ENCODE data around the gene COL6A1.
"Not testable (repeated sequence)": the region's sequence is repeated elsewhere in the genome, so short reads cannot be mapped to it uniquely, and the experiment has no call there.

Gene COL6A1

DNA sequence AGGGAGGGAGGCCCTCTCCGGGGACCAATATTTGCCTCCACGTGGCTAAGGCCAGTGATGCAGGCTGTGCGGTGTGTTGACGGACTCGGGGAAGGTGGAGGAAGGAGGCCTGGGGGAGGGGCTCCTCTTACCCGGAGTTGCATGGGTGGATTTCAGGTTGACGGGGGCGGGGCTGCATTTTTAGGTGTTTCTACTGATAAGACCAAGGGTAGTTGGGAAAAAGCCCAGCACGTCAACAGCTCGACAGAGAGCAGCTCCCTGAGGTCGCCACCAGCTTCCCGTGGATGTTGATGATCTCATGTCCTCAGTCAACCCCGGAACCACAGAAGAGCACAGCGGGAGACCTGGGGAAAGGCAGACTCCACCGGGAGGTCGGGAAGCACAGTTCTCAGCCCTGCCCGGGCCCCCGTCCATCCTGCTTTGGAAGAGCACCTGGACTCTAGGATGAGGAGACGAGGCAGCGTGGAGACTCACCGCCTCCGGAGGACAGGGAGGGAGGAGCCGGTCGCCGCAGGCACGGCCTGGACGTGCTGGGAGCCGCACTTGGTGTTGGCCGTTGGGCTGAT is 32.9 kb upstream of the COL6A1 start:
- Histone ChIP-seq H3K36me3 (ENCODE audit: insufficient read depth, low read length) (no peaks in the 10 kb centered on the region), H3K4me2 (ENCODE audit: low read length) (no peak overlapping the region), H3K9me3 (replicated peaks; ENCODE audit: low read length) (no peaks in the 10 kb centered on the region), H3K4me1 (ENCODE audit: control insufficient read depth, insufficient read depth, low read length) (peaks cover 26% of the 10 kb centered on the region), H3K4me3 (ENCODE audit: low read length) (no peak overlapping the region), H3K9ac (ENCODE audit: low read depth, low read length) (no peak overlapping the region), H3K27me3 (ENCODE audit: control insufficient read depth, insufficient read depth, low read length) (peaks cover 36% of the 10 kb centered on the region)

- H3K9ac ChIP-seq (ENCODE audit: low read depth, low read length) = no peak overlapping the region
- H3K36me3 ChIP-seq (ENCODE audit: insufficient read depth, low read length) = no peaks in the 10 kb centered on the region
- H3K4me3 ChIP-seq (ENCODE audit: low read length) = peak overlapping the region; percentile 56
These were observed 31.4 kb upstream of the COL6A1 start for GRCh38 chr21:45949928-45950739.

GRCh38 chr21:45950740-45951515 is 30.6 kb upstream of the COL6A1 start:
- Histone ChIP-seq H3K4me3 (ENCODE audit: low read length) (peak overlapping the region; percentile 56), H3K4me1 (ENCODE audit: control insufficient read depth, insufficient read depth, low read length) (peaks cover 34% of the 10 kb centered on the region), H3K9ac (ENCODE audit: low read depth, low read length) (peak overlapping the region; percentile 31), H3K27me3 (ENCODE audit: control insufficient read depth, insufficient read depth, low read length) (peaks cover 36% of the 10 kb centered on the region), H3K4me2 (ENCODE audit: low read length) (peak overlapping the region; percentile 76), H3K36me3 (ENCODE audit: insufficient read depth, low read length) (no peaks in the 10 kb centered on the region), H3K9me3 (replicated peaks; ENCODE audit: low read length) (no peaks in the 10 kb centered on the region)

More at GRCh38 chr21:45949928-45950739, 31.4 kb upstream of the COL6A1 start:
- Histone ChIP-seq H3K9me3 (replicated peaks; ENCODE audit: low read length) (no peaks in the 10 kb centered on the region), H3K4me1 (ENCODE audit: control insufficient read depth, insufficient read depth, low read length) (peaks cover 34% of the 10 kb centered on the region), H3K4me2 (ENCODE audit: low read length) (peak overlapping the region; percentile 76), H3K27me3 (ENCODE audit: control insufficient read depth, insufficient read depth, low read length) (peaks cover 36% of the 10 kb centered on the region)

- H3K9ac ChIP-seq (ENCODE audit: low read depth, low read length) = no peak overlapping the region
- no peak overlapping the region for H3K4me2 ChIP-seq (ENCODE audit: low read length)
- peaks cover 36% of the 10 kb centered on the region for H3K27me3 ChIP-seq (ENCODE audit: control insufficient read depth, insufficient read depth, low read length)
- no peaks in the 10 kb centered on the region for H3K36me3 ChIP-seq (ENCODE audit: insufficient read depth, low read length)
- no peaks in the 10 kb centered on the region for H3K9me3 ChIP-seq (replicated peaks; ENCODE audit: low read length)
- H3K4me3 ChIP-seq (ENCODE audit: low read length) = no peak overlapping the region
- H3K4me1 ChIP-seq (ENCODE audit: control insufficient read depth, insufficient read depth, low read length) = peaks cover 34% of the 10 kb centered on the region
These were observed 29.9 kb upstream of the COL6A1 start for GRCh38 chr21:45951676-45952075.

DNA sequence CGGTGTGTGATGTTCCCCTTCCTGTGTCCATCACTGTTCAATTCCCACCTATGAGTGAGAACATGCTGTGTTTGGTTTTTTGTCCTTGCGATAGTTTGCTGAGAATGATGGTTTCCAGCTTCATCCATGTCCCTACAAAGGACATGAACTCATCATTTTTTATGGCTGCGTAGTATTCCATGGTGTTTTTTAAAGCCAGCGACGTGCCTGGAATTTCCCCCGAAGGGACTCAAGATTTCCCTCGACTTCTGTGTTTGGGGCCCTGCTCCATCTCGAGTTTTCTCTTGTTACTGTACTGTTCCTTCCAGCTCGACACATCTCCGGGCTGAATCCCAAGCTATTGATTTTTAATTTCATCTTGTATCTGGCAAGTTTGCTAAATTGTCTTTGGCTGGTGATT is 29.0 kb upstream of the COL6A1 start:
- H3K36me3 ChIP-seq (ENCODE audit: insufficient read depth, low read length); H3K9me3 ChIP-seq (replicated peaks; ENCODE audit: low read length); H3K4me3 ChIP-seq (ENCODE audit: low read length); H3K9ac ChIP-seq (ENCODE audit: low read depth, low read length); H3K4me2 ChIP-seq (ENCODE audit: low read length): not testable (repeated sequence)
- peaks cover 36% of the 10 kb centered on the region for H3K4me1 ChIP-seq (ENCODE audit: control insufficient read depth, insufficient read depth, low read length)
- H3K27me3 ChIP-seq (ENCODE audit: control insufficient read depth, insufficient read depth, low read length) = peaks cover 30% of the 10 kb centered on the region

DNA sequence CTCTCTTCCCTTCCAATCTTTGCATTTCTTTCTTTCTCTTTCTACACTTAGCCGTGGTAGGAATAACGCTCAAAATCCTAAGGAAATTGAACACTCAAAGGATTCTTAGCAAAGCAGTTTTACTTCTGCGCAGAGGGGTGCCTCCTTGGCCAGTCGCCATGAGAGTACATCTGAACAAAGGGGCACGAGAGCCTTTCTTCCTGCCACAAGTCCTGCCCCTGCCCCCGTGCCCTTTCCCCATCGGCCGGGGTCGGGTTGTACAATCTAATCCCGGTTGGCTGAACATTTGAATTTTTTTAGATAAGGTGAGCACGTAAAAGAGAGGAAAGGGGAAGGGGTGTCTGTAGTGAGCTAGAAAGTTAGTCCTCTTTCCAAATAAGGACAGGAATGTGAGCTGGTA is 28.6 kb upstream of the COL6A1 start:
- no peak overlapping the region for H3K9ac ChIP-seq (ENCODE audit: low read depth, low read length)
- H3K36me3 ChIP-seq (ENCODE audit: insufficient read depth, low read length) = no peaks in the 10 kb centered on the region
- H3K4me2 ChIP-seq (ENCODE audit: low read length) = no peak overlapping the region
- peaks cover 26% of the 10 kb centered on the region for H3K27me3 ChIP-seq (ENCODE audit: control insufficient read depth, insufficient read depth, low read length)
- H3K9me3 ChIP-seq (replicated peaks; ENCODE audit: low read length) = no peaks in the 10 kb centered on the region
- peaks cover 40% of the 10 kb centered on the region for H3K4me1 ChIP-seq (ENCODE audit: control insufficient read depth, insufficient read depth, low read length)
- no peak overlapping the region for H3K4me3 ChIP-seq (ENCODE audit: low read length)

DNA sequence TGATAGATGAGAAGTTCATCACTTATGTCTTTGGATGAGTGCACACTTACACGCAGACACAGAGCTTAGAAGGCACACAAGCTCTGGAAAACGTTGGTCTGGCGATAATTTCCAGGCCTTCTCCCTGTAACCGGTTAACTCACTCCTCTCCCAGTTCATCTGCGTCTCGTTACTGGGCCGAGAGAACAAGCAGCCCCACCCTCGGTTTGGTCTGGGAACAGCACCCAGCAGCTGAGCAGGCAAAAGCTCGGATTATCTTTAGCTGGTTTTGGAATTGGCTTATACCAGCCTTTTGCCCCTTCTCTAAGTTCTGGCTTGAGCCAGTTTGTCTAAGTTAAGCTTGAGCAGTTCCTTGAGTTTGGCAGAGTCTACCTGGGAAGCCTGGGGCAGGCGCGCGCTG is 27.3 kb upstream of the COL6A1 start:
- H3K36me3 ChIP-seq (ENCODE audit: insufficient read depth, low read length) = no peaks in the 10 kb centered on the region
- peak overlapping the region; percentile 45 for H3K4me2 ChIP-seq (ENCODE audit: low read length)
- H3K4me3 ChIP-seq (ENCODE audit: low read length) = no peak overlapping the region
- H3K27me3 ChIP-seq (ENCODE audit: control insufficient read depth, insufficient read depth, low read length) = peaks cover 18% of the 10 kb centered on the region
- H3K9me3 ChIP-seq (replicated peaks; ENCODE audit: low read length) = no peaks in the 10 kb centered on the region
- peaks cover 46% of the 10 kb centered on the region for H3K4me1 ChIP-seq (ENCODE audit: control insufficient read depth, insufficient read depth, low read length)
- H3K9ac ChIP-seq (ENCODE audit: low read depth, low read length) = peak overlapping the region; percentile 59

GRCh38 chr21:45954921-45955320 is 26.6 kb upstream of the COL6A1 start:
- Histone ChIP-seq H3K4me3 (ENCODE audit: low read length) (no peak overlapping the region), H3K4me2 (ENCODE audit: low read length) (no peak overlapping the region), H3K4me1 (ENCODE audit: control insufficient read depth, insufficient read depth, low read length) (peaks cover 39% of the 10 kb centered on the region), H3K9me3 (replicated peaks; ENCODE audit: low read length) (no peaks in the 10 kb centered on the region), H3K27me3 (ENCODE audit: control insufficient read depth, insufficient read depth, low read length) (peaks cover 14% of the 10 kb centered on the region), H3K36me3 (ENCODE audit: insufficient read depth, low read length) (no peaks in the 10 kb centered on the region), H3K9ac (ENCODE audit: low read depth, low read length) (no peak overlapping the region)

GRCh38 chr21:45957551-45957950 is 24.0 kb upstream of the COL6A1 start:
- Histone ChIP-seq H3K9ac (ENCODE audit: low read depth, low read length) (no peak overlapping the region), H3K36me3 (ENCODE audit: insufficient read depth, low read length) (no peaks in the 10 kb centered on the region), H3K4me3 (ENCODE audit: low read length) (no peak overlapping the region), H3K4me1 (ENCODE audit: control insufficient read depth, insufficient read depth, low read length) (peaks cover 23% of the 10 kb centered on the region), H3K4me2 (ENCODE audit: low read length) (peak overlapping the region; percentile 78), H3K9me3 (replicated peaks; ENCODE audit: low read length) (no peaks in the 10 kb centered on the region), H3K27me3 (ENCODE audit: control insufficient read depth, insufficient read depth, low read length) (no peaks in the 10 kb centered on the region)

GRCh38 chr21:45957981-45958600 is 23.5 kb upstream of the COL6A1 start:
- Histone ChIP-seq H3K36me3 (ENCODE audit: insufficient read depth, low read length) (no peaks in the 10 kb centered on the region), H3K9me3 (replicated peaks; ENCODE audit: low read length) (no peaks in the 10 kb centered on the region), H3K27me3 (ENCODE audit: control insufficient read depth, insufficient read depth, low read length) (no peaks in the 10 kb centered on the region), H3K9ac (ENCODE audit: low read depth, low read length) (peak overlapping the region; percentile 49), H3K4me2 (ENCODE audit: low read length) (peak overlapping the region; percentile 78), H3K4me1 (ENCODE audit: control insufficient read depth, insufficient read depth, low read length) (peaks cover 23% of the 10 kb centered on the region), H3K4me3 (ENCODE audit: low read length) (peak overlapping the region; percentile 54)

DNA sequence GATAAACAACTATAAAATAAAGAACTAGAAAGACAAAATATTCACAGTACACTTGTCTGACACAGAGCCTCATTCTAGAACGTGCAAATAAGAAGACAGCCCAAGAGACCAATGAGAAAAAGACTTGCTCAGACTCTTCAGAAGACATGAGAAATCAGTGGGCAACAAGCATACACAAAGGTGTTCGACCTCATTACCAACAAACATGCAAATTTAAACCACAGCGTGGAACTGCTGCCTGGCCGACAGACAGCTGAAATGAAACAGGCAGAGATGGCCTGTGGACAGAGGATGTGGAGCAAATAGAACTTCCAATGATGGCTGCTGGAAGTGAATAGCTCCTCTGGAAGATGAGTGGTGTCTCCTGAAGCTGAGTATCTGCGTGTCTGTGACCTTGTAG is 22.4 kb upstream of the COL6A1 start:
- Histone ChIP-seq H3K9ac (ENCODE audit: low read depth, low read length) (no peak overlapping the region), H3K4me2 (ENCODE audit: low read length) (no peak overlapping the region), H3K4me3 (ENCODE audit: low read length) (no peak overlapping the region), H3K4me1 (ENCODE audit: control insufficient read depth, insufficient read depth, low read length) (peaks cover 19% of the 10 kb centered on the region), H3K36me3 (ENCODE audit: insufficient read depth, low read length) (no peaks in the 10 kb centered on the region), H3K27me3 (ENCODE audit: control insufficient read depth, insufficient read depth, low read length) (no peaks in the 10 kb centered on the region), H3K9me3 (replicated peaks; ENCODE audit: low read length) (no peaks in the 10 kb centered on the region)
